Keratinocyte (primary cell): ENCODE measurements around the gene TEX48. TPM values are rescaled to one million over a fixed set of nuclear protein-coding genes. Genes with fewer than 3 reads are reported as not detected.

ENCODE experiments used
- DNase-seq: peaks from one replicate; pipeline ENCODE4 v3.0.0-alpha.2; 2011; ENCODE audit warnings: low read depth, missing footprints, low spot score
- FAIRE-seq: peaks from 2 replicates; lab custom pipeline; 2011; peaks lifted over from hg19 to GRCh38; lab: Jason Lieb, UNC
- H2AFZ ChIP-seq: 2 replicates; pipeline ENCODE4 v1.6.0; 2012; ENCODE audit warnings: low read length, control low read depth, inconsistent platforms; ENCODE audit not compliant: control insufficient read depth
- H3K27ac ChIP-seq: 2 replicates; pipeline ENCODE4 v1.5.1; 2011; ENCODE audit warnings: low read length; ENCODE audit not compliant: control insufficient read depth, insufficient read depth
- H3K27me3 ChIP-seq: 3 replicates; pipeline ENCODE4 v1.6.0; 2011; ENCODE audit warnings: low read length; ENCODE audit not compliant: control insufficient read depth, insufficient read depth; ENCODE audit errors: extremely low read depth
- H3K36me3 ChIP-seq, 2 experiments: 2 replicates in 1 of 2; 3 replicates in 1 of 2; pipeline ENCODE4 v1.5.1; 2011; ENCODE audit warnings: low read length in 2 of 2, mild to moderate bottlenecking in 1 of 2; ENCODE audit not compliant: control insufficient read depth in 2 of 2, insufficient read depth in 2 of 2; ENCODE audit errors: extremely low read depth in 1 of 2
- H3K4me1 ChIP-seq: 3 replicates; pipeline ENCODE4 v1.5.1; 2011; ENCODE audit warnings: low read length; ENCODE audit not compliant: control insufficient read depth, insufficient read depth; ENCODE audit errors: extremely low read depth
- H3K4me2 ChIP-seq: 3 replicates; pipeline ENCODE4 v1.6.0; 2011; ENCODE audit warnings: low read depth, low read length; ENCODE audit not compliant: control insufficient read depth, insufficient read depth; ENCODE audit errors: extremely low read depth
- H3K4me3 ChIP-seq, 3 experiments: fragments of 200-600 bp in 1 of 3; sonication (generic) in 1 of 3; 2 replicates in 2 of 3; 3 replicates in 1 of 3; pipeline ENCODE4 v1.5.1; 2011 to 2016; ENCODE audit warnings: low read length in 3 of 3, mild to moderate bottlenecking in 3 of 3, control low read depth in 2 of 3, inconsistent platforms in 1 of 3, low read depth in 1 of 3, mixed read lengths in 1 of 3, mixed run types in 1 of 3, moderate library complexity in 1 of 3; ENCODE audit not compliant: control insufficient read depth in 2 of 3, insufficient read depth in 2 of 3; ENCODE audit errors: extremely low read depth in 1 of 3
- H3K79me2 ChIP-seq: 2 replicates; pipeline ENCODE4 v1.6.0; 2012; ENCODE audit warnings: low read length; ENCODE audit not compliant: control insufficient read depth, insufficient read depth
- H3K9ac ChIP-seq: 3 replicates; pipeline ENCODE4 v1.6.0; 2011; ENCODE audit warnings: low read length; ENCODE audit not compliant: control insufficient read depth, insufficient read depth; ENCODE audit errors: extremely low read depth
- H3K9me1 ChIP-seq: 3 replicates; pipeline ENCODE4 v1.6.0; 2011; ENCODE audit warnings: low read length; ENCODE audit not compliant: control insufficient read depth, insufficient read depth; ENCODE audit errors: extremely low read depth
- H3K9me3 ChIP-seq: 2 replicates; pipeline ENCODE4 v1.5.1; 2012; ENCODE audit warnings: low read depth, low read length; ENCODE audit not compliant: control insufficient read depth
- H4K20me1 ChIP-seq: 3 replicates; pipeline ENCODE4 v1.6.0; 2011; ENCODE audit warnings: low read length; ENCODE audit not compliant: control insufficient read depth, insufficient read depth; ENCODE audit errors: extremely low read depth
- EZH2 ChIP-seq: IDR thresholded peaks from one replicate; pipeline ENCODE4 v1.6.1; 2012; ENCODE audit warnings: inconsistent platforms, mild to moderate bottlenecking, low read length, moderate library complexity
- dilution Hi-C: fragments of 300-500 bp; cut with MboI; formaldehyde crosslinking; loops from one replicate; pipeline ENCODE4 v1.7.0; 2020; ENCODE audit warnings: low sequenced_read_pairs; ENCODE audit not compliant: extremely low pct_ligation_motif_present
- polyA plus RNA-seq, 5 experiments: library from polyadenylated mRNA; depleted of rRNA in 3 of 5; stranded (reverse) in 3 of 5; stranded (forward) in 1 of 5; unstranded in 1 of 5; fragments of >200 nt; gene quantifications; 1 replicate in 1 of 5; 2 replicates in 3 of 5; 3 replicates in 1 of 5; pipeline versions ENCODE4 v1.2.1 to v1.2.3, GENCODE V29; 2011 to 2012; ENCODE audit warnings: missing spikeins in 2 of 5, low read depth in 1 of 5, low replicate concordance in 1 of 5
- TF ChIP-seq, protein P1 (sequence below), 3 experiments: IDR thresholded peaks in 1 of 3; conservative IDR thresholded peaks in 1 of 3; optimal IDR thresholded peaks in 1 of 3; 2 replicates in 2 of 3; 3 replicates in 1 of 3; pipeline versions ENCODE3 to v1.5.1; 2011; ENCODE audit warnings: low read length in 3 of 3, mild to moderate bottlenecking in 3 of 3, moderate library complexity in 2 of 3, control low read depth in 1 of 3, inconsistent platforms in 1 of 3; ENCODE audit not compliant: insufficient read depth in 2 of 3; ENCODE audit errors: extremely low read depth in 1 of 3

Gene TEX48
- polyA plus RNA-seq, 1 donor (not counting 4 experiments of a cell fraction or from before 2014, with no cell fraction given): not detected

- Histone ChIP-seq H3K9me3 (no peaks in the 10 kb centered on the region), H3K4me2 (no peak overlapping the region), H3K79me2 (no peaks in the 10 kb centered on the region), H3K9me1 (no peaks in the 10 kb centered on the region), H3K9ac (no peak overlapping the region), H3K4me1 (no peaks in the 10 kb centered on the region), H4K20me1 (no peaks in the 10 kb centered on the region), H3K4me3 (no peak overlapping the region), H3K36me3 (no peaks in the 10 kb centered on the region), H3K27me3 (no peaks in the 10 kb centered on the region), H2AFZ (no peak overlapping the region), H3K27ac (no peak overlapping the region)
- dilution Hi-C loops: no loop called here
- no peak for FAIRE-seq
- TF ChIP-seq, protein P1, sequence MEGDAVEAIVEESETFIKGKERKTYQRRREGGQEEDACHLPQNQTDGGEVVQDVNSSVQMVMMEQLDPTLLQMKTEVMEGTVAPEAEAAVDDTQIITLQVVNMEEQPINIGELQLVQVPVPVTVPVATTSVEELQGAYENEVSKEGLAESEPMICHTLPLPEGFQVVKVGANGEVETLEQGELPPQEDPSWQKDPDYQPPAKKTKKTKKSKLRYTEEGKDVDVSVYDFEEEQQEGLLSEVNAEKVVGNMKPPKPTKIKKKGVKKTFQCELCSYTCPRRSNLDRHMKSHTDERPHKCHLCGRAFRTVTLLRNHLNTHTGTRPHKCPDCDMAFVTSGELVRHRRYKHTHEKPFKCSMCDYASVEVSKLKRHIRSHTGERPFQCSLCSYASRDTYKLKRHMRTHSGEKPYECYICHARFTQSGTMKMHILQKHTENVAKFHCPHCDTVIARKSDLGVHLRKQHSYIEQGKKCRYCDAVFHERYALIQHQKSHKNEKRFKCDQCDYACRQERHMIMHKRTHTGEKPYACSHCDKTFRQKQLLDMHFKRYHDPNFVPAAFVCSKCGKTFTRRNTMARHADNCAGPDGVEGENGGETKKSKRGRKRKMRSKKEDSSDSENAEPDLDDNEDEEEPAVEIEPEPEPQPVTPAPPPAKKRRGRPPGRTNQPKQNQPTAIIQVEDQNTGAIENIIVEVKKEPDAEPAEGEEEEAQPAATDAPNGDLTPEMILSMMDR (optimal IDR thresholded peaks at IDR 0.05 in 1 of 3, IDR thresholded peaks at IDR 0.05 in 1 of 3, conservative IDR thresholded peaks at IDR 0.05 in 1 of 3; ENCODE audit: extremely low read depth in 1 of 3, insufficient read depth in 2 of 3, low read length in 3 of 3): no peak
- TF ChIP-seq EZH2: no peak
- DNase-seq: no peak
Measured at GRCh38 chr9:114668146-114668545, 13.8 kb downstream of the TEX48 start.

DNA sequence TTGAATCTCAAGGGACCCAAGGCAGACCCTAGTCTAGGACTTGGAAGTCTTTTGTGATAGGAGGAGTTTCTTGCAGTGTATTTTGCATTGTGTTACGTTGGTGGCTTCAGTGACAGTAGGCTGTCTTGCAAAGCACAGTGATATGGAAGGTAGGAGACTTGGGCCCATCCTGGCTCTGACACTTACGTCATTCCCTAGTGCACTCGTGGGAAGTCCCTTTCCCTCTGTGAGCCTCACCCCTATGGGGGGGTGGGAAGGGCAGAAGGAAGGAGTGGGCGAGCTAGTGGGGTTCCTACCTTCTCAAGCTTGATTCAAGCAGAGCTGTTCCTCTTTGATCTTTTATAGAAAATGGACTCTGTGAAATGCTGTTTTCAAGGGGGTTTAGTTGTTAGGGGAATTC, 15.1 kb downstream of the TEX48 start:
- Histone ChIP-seq H3K27ac (no peak overlapping the region), H3K9me3 (no peaks in the 10 kb centered on the region), H3K4me1 (no peaks in the 10 kb centered on the region), H3K27me3 (no peaks in the 10 kb centered on the region), H3K4me2 (no peak overlapping the region), H3K36me3 (no peaks in the 10 kb centered on the region), H3K9me1 (no peaks in the 10 kb centered on the region), H3K79me2 (no peaks in the 10 kb centered on the region), H4K20me1 (no peaks in the 10 kb centered on the region), H3K4me3 (no peak overlapping the region), H3K9ac (no peak overlapping the region), H2AFZ (no peak overlapping the region)
- DNase-seq (no peak), FAIRE-seq (no peak)
- dilution Hi-C loops: no loop called here
- no peak for TF ChIP-seq EZH2
- TF ChIP-seq, protein P1 (optimal IDR thresholded peaks at IDR 0.05 in 1 of 3, IDR thresholded peaks at IDR 0.05 in 1 of 3, conservative IDR thresholded peaks at IDR 0.05 in 1 of 3; ENCODE audit: extremely low read depth in 1 of 3, insufficient read depth in 2 of 3, low read length in 3 of 3): no peak
